OCI-LY3 (cell line): Measurements from ENCODE around the gene FAM53C.

Source experiments
- H2AFZ ChIP-seq: fragments of 200-600, 300-600 bp; shearing (Covaris generic); 2 replicates; pipeline ENCODE4 v1.6.0; 2014; ENCODE audit warnings: antibody characterized with exemption, low read depth, low read length
- H3K27ac ChIP-seq: fragments of 200-600, 300-600 bp; sonication (generic); 2 replicates; pipeline ENCODE4 v1.5.1; 2014; ENCODE audit warnings: mild to moderate bottlenecking, low read length, moderate library complexity, mixed read lengths
- H3K27me3 ChIP-seq: fragments of 200-600, 300-600 bp; sonication (generic); 2 replicates; pipeline ENCODE4 v1.6.1; 2014; ENCODE audit warnings: low read depth, low read length, mixed read lengths
- H3K36me3 ChIP-seq: fragments of 200-600, 300-600 bp; sonication (generic); replicated peaks from 2 replicates; pipeline ENCODE3; 2014; ENCODE audit warnings: low read depth, low read length, mixed read lengths
- H3K4me1 ChIP-seq: fragments of 300-600, 200-600 bp; sonication (generic); 2 replicates; pipeline ENCODE4 v1.6.1; 2014; ENCODE audit warnings: low read length, mixed read lengths
- H3K4me2 ChIP-seq: fragments of 200-600, 300-600 bp; sonication (generic); 2 replicates; pipeline ENCODE4 v1.6.1; 2014; ENCODE audit warnings: low read length, mixed read lengths
- H3K4me3 ChIP-seq: fragments of 300-600, 200-600 bp; sonication (generic); 2 replicates; pipeline ENCODE4 v1.5.1; 2014; ENCODE audit warnings: antibody characterized with exemption, mild to moderate bottlenecking, low read length, moderate library complexity
- H3K79me2 ChIP-seq: fragments of 300-600, 200-600 bp; shearing (Covaris generic); 2 replicates; pipeline ENCODE4 v1.6.1; 2014; ENCODE audit warnings: mild to moderate bottlenecking, low read length, mixed read lengths
- H3K9ac ChIP-seq: fragments of 300-600, 200-600 bp; shearing (Covaris generic); 2 replicates; pipeline ENCODE4 v1.6.0; 2014; ENCODE audit warnings: mild to moderate bottlenecking, low read length, moderate library complexity
- H3K9me3 ChIP-seq: fragments of 200-600, 300-600 bp; shearing (Covaris generic); 2 replicates; pipeline ENCODE4 v1.6.1; 2014; ENCODE audit warnings: low read length, mixed read lengths; ENCODE audit not compliant: insufficient read depth
- H4K20me1 ChIP-seq: fragments of 200-600, 300-600 bp; sonication (generic); 2 replicates; pipeline ENCODE4 v1.6.1; 2016; ENCODE audit warnings: low read length, mixed read lengths; ENCODE audit not compliant: insufficient read depth
- CTCF ChIP-seq: fragments of 200-600, 300-600 bp; sonication (generic); IDR thresholded peaks from 2 replicates; pipeline ENCODE4 v1.5.1; 2014; ENCODE audit warnings: antibody characterized with exemption, low read length, low read depth
- EZH2phosphoT487 ChIP-seq: fragments of 200-600 bp; shearing (Covaris generic); IDR thresholded peaks from 2 replicates; pipeline ENCODE4 v1.6.1; 2018; ENCODE audit warnings: antibody characterized with exemption, mixed run types, low read depth

Gene FAM53C

DNA sequence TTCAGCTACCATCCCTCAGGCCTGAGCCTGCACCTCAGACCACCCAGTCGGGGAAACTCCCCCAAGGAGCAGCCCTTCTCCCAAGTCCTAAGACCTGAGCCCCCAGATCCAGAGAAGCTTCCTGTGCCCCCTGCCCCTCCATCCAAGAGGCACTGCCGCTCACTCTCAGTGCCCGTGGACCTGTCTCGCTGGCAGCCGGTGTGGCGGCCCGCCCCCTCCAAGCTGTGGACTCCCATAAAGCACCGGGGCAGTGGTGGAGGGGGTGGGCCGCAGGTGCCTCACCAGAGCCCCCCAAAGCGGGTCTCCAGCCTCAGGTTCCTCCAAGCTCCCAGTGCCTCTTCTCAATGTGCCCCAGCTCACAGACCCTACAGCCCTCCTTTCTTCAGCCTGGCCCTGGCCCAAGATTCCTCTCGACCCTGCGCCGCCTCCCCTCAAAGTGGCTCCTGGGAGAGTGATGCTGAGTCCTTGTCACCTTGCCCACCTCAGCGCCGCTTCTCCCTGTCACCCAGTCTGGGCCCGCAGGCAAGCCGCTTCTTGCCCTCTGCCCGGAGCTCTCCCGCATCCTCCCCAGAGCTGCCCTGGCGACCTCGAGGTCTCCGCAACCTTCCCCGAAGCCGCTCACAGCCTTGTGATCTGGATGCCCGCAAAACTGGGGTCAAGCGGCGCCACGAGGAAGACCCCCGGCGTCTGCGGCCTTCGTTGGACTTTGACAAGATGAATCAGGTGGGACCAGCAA is 7.0 kb downstream of the FAM53C start:
- H2AFZ ChIP-seq, result no peak overlapping the region
- no peak overlapping the region for H3K4me3 ChIP-seq
- no peak overlapping the region for H3K27ac ChIP-seq
- peaks cover 3% of the 10 kb centered on the region for H3K4me1 ChIP-seq
- TF ChIP-seq CTCF (no peak), EZH2phosphoT487 (no peak)
- no peaks in the 10 kb centered on the region for H3K9me3 ChIP-seq
- peaks cover 21% of the 10 kb centered on the region for H3K79me2 ChIP-seq
- H3K4me2 ChIP-seq, result no peak overlapping the region
- H3K9ac ChIP-seq, result no peak overlapping the region
- H3K27me3 ChIP-seq, result no peaks in the 10 kb centered on the region
- H4K20me1 ChIP-seq, result peaks cover 13% of the 10 kb centered on the region
- peaks cover 31% of the 10 kb centered on the region for H3K36me3 ChIP-seq

GRCh38 chr5:138346889-138347288 is 8.8 kb downstream of the FAM53C start:
- H2AFZ ChIP-seq, result no peak overlapping the region
- no peak overlapping the region for H3K4me2 ChIP-seq
- no peaks in the 10 kb centered on the region for H3K9me3 ChIP-seq
- H3K4me3 ChIP-seq, result no peak overlapping the region
- no peak overlapping the region for H3K9ac ChIP-seq
- H3K4me1 ChIP-seq, result no peaks in the 10 kb centered on the region
- peaks cover 3% of the 10 kb centered on the region for H3K79me2 ChIP-seq
- no peaks in the 10 kb centered on the region for H4K20me1 ChIP-seq
- TF ChIP-seq CTCF, result no peak
- TF ChIP-seq EZH2phosphoT487, result no peak
- H3K36me3 ChIP-seq, result peaks cover 24% of the 10 kb centered on the region
- H3K27me3 ChIP-seq, result no peaks in the 10 kb centered on the region
- H3K27ac ChIP-seq, result no peak overlapping the region

GRCh38 chr5:138349852-138350562 is 11.9 kb downstream of the FAM53C start:
- peaks cover 9% of the 10 kb centered on the region for H3K4me1 ChIP-seq
- H4K20me1 ChIP-seq, result peaks cover 9% of the 10 kb centered on the region
- H3K9me3 ChIP-seq, result no peaks in the 10 kb centered on the region
- H3K4me3 ChIP-seq, result no peak overlapping the region
- peaks cover 25% of the 10 kb centered on the region for H3K79me2 ChIP-seq
- TF ChIP-seq CTCF (no peak), EZH2phosphoT487 (no peak)
- no peak overlapping the region for H3K27ac ChIP-seq
- no peaks in the 10 kb centered on the region for H3K27me3 ChIP-seq
- no peak overlapping the region for H3K4me2 ChIP-seq
- H2AFZ ChIP-seq, result no peak overlapping the region
- H3K9ac ChIP-seq, result no peak overlapping the region
- peaks cover 17% of the 10 kb centered on the region for H3K36me3 ChIP-seq

DNA sequence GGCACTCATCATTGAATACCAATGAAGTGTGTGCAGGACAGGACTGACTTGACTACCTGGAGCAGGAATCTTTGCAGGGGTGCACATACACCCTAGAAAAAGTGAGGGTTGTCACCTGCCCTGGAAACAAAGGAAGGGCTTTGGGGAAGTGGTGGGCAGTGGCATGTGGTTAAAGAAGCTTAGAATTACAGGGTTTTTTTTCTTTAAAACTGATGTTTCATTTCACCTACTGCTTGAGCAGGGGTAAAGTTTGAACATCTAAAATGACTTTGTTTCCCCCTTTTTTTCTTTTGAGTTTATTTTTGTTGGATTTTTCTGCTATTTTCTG is 12.5 kb downstream of the FAM53C start:
- Histone ChIP-seq H3K9me3 (no peaks in the 10 kb centered on the region), H3K27ac (no peak overlapping the region), H3K79me2 (peaks cover 30% of the 10 kb centered on the region), H3K4me2 (no peak overlapping the region), H3K27me3 (no peaks in the 10 kb centered on the region), H3K4me1 (peaks cover 14% of the 10 kb centered on the region), H3K4me3 (no peak overlapping the region), H4K20me1 (peaks cover 14% of the 10 kb centered on the region), H3K9ac (no peak overlapping the region), H3K36me3 (peaks cover 17% of the 10 kb centered on the region), H2AFZ (no peak overlapping the region)
- TF ChIP-seq EZH2phosphoT487 (no peak), CTCF (no peak)
